Measurements from ENCODE around the gene KNSTRN. TPM values are rescaled to one million over a fixed set of nuclear protein-coding genes. Genes with fewer than 3 reads are reported as not detected.

The KNSTRN gene
- total RNA-seq, 1 donor from 2014 or later, result 152 TPM

DNA sequence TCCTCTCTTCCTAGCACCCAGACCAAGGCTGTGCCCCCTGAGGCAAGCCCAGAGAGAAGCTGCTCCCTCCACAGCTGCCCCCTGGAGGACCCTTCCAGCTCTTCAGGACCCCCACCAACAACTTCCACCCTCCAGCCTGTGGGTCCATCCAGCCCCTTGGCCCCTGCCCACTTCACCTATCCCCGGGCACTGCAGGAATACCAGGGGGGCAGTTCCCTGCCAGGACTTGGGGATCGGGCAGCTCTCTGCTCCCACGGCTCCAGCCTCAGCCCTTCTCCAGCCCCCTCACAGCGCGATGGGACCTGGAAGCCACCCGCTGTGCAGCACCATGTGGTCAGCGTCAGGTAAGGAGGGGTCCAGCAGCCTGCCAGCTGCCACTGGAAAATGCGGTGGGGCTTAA, 18.9 kb upstream of the KNSTRN start:
- no peak for DNase-seq (ENCODE audit: low spot score)
- H3K79me2 ChIP-seq (ENCODE audit: low read depth), result no peaks in the 10 kb centered on the region
- TF ChIP-seq, protein P1, sequence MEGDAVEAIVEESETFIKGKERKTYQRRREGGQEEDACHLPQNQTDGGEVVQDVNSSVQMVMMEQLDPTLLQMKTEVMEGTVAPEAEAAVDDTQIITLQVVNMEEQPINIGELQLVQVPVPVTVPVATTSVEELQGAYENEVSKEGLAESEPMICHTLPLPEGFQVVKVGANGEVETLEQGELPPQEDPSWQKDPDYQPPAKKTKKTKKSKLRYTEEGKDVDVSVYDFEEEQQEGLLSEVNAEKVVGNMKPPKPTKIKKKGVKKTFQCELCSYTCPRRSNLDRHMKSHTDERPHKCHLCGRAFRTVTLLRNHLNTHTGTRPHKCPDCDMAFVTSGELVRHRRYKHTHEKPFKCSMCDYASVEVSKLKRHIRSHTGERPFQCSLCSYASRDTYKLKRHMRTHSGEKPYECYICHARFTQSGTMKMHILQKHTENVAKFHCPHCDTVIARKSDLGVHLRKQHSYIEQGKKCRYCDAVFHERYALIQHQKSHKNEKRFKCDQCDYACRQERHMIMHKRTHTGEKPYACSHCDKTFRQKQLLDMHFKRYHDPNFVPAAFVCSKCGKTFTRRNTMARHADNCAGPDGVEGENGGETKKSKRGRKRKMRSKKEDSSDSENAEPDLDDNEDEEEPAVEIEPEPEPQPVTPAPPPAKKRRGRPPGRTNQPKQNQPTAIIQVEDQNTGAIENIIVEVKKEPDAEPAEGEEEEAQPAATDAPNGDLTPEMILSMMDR (IDR thresholded peaks at IDR 0.05), result no peak
- TF ChIP-seq EZH2 (IDR thresholded peaks at IDR 0.05) (no peak), EZH2phosphoT487 (IDR thresholded peaks at IDR 0.05) (no peak)
- H2AFZ ChIP-seq (replicated peaks), result no peak overlapping the region
- peaks cover 8% of the 10 kb centered on the region for H3F3A ChIP-seq (ENCODE audit: low read depth)
- Mint-ChIP-seq H3K36me3 (no peaks in the 10 kb centered on the region), H3K27ac (no peak overlapping the region), H3K9me3 (no peaks in the 10 kb centered on the region), H3K4me3 (no peak overlapping the region), H3K27me3 (ENCODE audit: insufficient read depth, low read depth) (peaks cover 47% of the 10 kb centered on the region), H3K4me1 (peaks cover 4% of the 10 kb centered on the region)
- H3K36me3 ChIP-seq, result no peaks in the 10 kb centered on the region
- H4K20me1 ChIP-seq (ENCODE audit: low read depth), result peaks cover 7% of the 10 kb centered on the region
- no peak overlapping the region for H3K4me3 ChIP-seq
- no peaks in the 10 kb centered on the region for H3K9me3 ChIP-seq (ENCODE audit: low read depth)
- H3K4me1 ChIP-seq, result peaks cover 5% of the 10 kb centered on the region
- H3K27me3 ChIP-seq, result peaks cover 75% of the 10 kb centered on the region
- no peak overlapping the region for H3K9ac ChIP-seq
- no peak overlapping the region for H3K4me2 ChIP-seq
- no peak overlapping the region for H3K27ac ChIP-seq

DNA sequence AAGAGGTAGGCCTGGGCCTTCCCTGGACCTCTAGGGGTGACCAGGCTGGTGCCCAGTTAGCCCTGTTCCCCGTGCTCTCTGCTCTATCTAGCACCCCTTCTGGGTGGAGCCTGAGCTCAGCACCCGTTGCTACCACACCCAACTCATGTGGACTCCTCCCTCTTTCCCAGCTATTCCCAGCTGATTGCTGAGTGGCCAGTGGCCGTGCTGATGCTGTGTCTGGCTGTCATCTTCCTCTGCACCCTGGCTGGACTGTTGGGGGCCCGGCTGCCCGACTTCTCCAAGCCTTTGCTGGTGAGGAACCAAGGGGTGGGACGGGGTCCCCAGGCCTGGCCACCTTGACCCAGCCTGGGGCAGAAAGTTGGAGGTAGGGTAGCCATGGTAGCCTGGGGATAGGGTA, 18.3 kb upstream of the KNSTRN start:
- Histone ChIP-seq H4K20me1 (ENCODE audit: low read depth) (peaks cover 4% of the 10 kb centered on the region), H3F3A (ENCODE audit: low read depth) (peaks cover 1% of the 10 kb centered on the region), H3K79me2 (ENCODE audit: low read depth) (no peaks in the 10 kb centered on the region), H3K9me3 (ENCODE audit: low read depth) (no peaks in the 10 kb centered on the region), H3K4me3 (no peak overlapping the region), H3K36me3 (no peaks in the 10 kb centered on the region), H3K4me2 (no peak overlapping the region), H3K9ac (no peak overlapping the region), H3K4me1 (no peaks in the 10 kb centered on the region), H3K27me3 (peaks cover 75% of the 10 kb centered on the region), H3K27ac (no peak overlapping the region), H2AFZ (replicated peaks) (no peak overlapping the region)
- Mint-ChIP-seq H3K27ac (no peak overlapping the region), H3K4me1 (peaks cover 3% of the 10 kb centered on the region), H3K27me3 (ENCODE audit: insufficient read depth, low read depth) (peaks cover 45% of the 10 kb centered on the region), H3K4me3 (no peak overlapping the region), H3K9me3 (no peaks in the 10 kb centered on the region), H3K36me3 (no peaks in the 10 kb centered on the region)
- no peak for TF ChIP-seq EZH2phosphoT487 (IDR thresholded peaks at IDR 0.05)
- TF ChIP-seq, protein P1 (IDR thresholded peaks at IDR 0.05), result no peak
- no peak for TF ChIP-seq EZH2 (IDR thresholded peaks at IDR 0.05)
- no peak for DNase-seq (ENCODE audit: low spot score)

DNA sequence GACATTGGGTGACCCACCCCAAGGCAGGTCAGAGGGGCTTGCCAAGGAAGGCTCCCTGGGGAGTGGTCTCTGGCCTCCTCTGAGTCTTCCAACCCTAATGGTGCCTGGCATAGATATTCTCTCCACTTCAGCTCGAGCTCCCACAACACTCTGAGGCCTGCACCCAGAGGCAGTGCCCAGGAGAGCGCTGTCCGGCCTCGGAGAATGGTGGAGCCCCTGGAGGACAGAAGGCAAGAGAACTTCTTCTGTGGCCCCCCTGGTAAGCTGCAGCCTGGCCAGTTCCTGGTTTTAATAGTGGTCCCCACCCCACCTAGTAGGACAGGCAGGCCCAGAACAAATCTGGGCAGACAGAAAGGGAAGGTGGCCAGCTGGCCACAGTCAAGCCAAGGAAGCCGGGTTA, 17.5 kb upstream of the KNSTRN start:
- TF ChIP-seq EZH2 (IDR thresholded peaks at IDR 0.05) (no peak), EZH2phosphoT487 (IDR thresholded peaks at IDR 0.05) (no peak)
- TF ChIP-seq, protein P1 (IDR thresholded peaks at IDR 0.05), result no peak
- Histone ChIP-seq H3K36me3 (no peaks in the 10 kb centered on the region), H3K27me3 (peaks cover 75% of the 10 kb centered on the region), H3K9me3 (ENCODE audit: low read depth) (no peaks in the 10 kb centered on the region), H3K4me1 (no peaks in the 10 kb centered on the region), H3F3A (ENCODE audit: low read depth) (no peaks in the 10 kb centered on the region), H3K9ac (no peak overlapping the region), H3K27ac (no peak overlapping the region), H4K20me1 (ENCODE audit: low read depth) (no peaks in the 10 kb centered on the region), H3K79me2 (ENCODE audit: low read depth) (no peaks in the 10 kb centered on the region), H3K4me2 (no peak overlapping the region), H2AFZ (replicated peaks) (no peak overlapping the region), H3K4me3 (no peak overlapping the region)
- Mint-ChIP-seq H3K27ac (no peak overlapping the region), H3K4me3 (no peak overlapping the region), H3K36me3 (no peaks in the 10 kb centered on the region), H3K27me3 (ENCODE audit: insufficient read depth, low read depth) (peaks cover 37% of the 10 kb centered on the region), H3K9me3 (no peaks in the 10 kb centered on the region), H3K4me1 (peaks cover 4% of the 10 kb centered on the region)
- no peak for DNase-seq (ENCODE audit: low spot score)
